HCT116 (cell line): Measurements from ENCODE around the gene GPR62. TPM values are rescaled to one million over a fixed set of nuclear protein-coding genes. Genes with fewer than 3 reads are reported as not detected.

Source experiments
- ATAC-seq: fragments of 200-7000 bp; cut with Tn5 transposase; 2 replicates; pipeline ENCODE4 v1.9.1; 2020; ENCODE audit warnings: mild to moderate bottlenecking, moderate library complexity
- BruUV-seq: library from RNA; stranded (reverse); fragments of 400-500 nt; replicated peaks from 2 replicates; lab custom pipeline; 2021; lab: Mats Ljungman, UMichigan
- CTCF ChIA-PET: fragments of 300-600 bp; sonication (Branson Sonifier 250); formaldehyde crosslinking; loops from one replicate; lab custom pipeline; 2021; ENCODE audit warnings: antibody characterized with exemption; lab: Charles Lee
- POLR2A ChIA-PET: fragments of 300-600, 350-600 bp; sonication (Branson Sonifier 250); formaldehyde crosslinking; loops from one replicate; lab custom pipeline; 2021; ENCODE audit warnings: antibody characterized with exemption; lab: Charles Lee
- RAD21 ChIA-PET, 2 experiments: fragments of 300-600 bp; sonication (Branson Sonifier 250); formaldehyde crosslinking; loops; one replicate each; lab custom pipeline; 2023; ENCODE audit warnings: low total read pairs in 2 of 2; ENCODE audit not compliant: uncharacterized antibody in 2 of 2, unreplicated experiment in 2 of 2, low non-redundant PET in 1 of 2; lab: Charles Lee
- DNase-seq: peaks from one replicate; pipeline ENCODE4 v3.0.0-alpha.2; 2010; ENCODE audit warnings: low read depth, low spot score
- H2AFZ ChIP-seq: fragments of 200-600 bp; shearing (Covaris generic), sonication (generic); 2 replicates; pipeline ENCODE4 v1.6.1; 2017; ENCODE audit warnings: low read depth, mixed run types, mixed read lengths, antibody characterized with exemption, low read length; ENCODE audit not compliant: poor library complexity, severe bottlenecking
- H3K27ac ChIP-seq: 2 replicates; pipeline ENCODE4 v1.5.1; 2012; ENCODE audit warnings: low read depth, low read length
- H3K27me3 ChIP-seq: fragments of 200-600 bp; sonication (generic); 2 replicates; pipeline ENCODE4 v1.6.1; 2016; ENCODE audit warnings: mixed run types, low read length, mixed read lengths; ENCODE audit not compliant: insufficient read depth
- H3K36me3 ChIP-seq, 2 experiments: fragments of 200-500 bp in 1 of 2; fragments of 200-600 bp in 1 of 2; sonication (Bioruptor generic) in 1 of 2; sonication (generic) in 1 of 2; 2 replicates each; pipeline versions ENCODE4 v1.5.1 to v1.6.1; 2014 to 2016; ENCODE audit warnings: low read length in 2 of 2, inconsistent platforms in 1 of 2, mixed read lengths in 1 of 2, mixed run types in 1 of 2; ENCODE audit not compliant: insufficient read depth in 2 of 2, control insufficient read depth in 1 of 2
- H3K4me1 ChIP-seq, 2 experiments: fragments of 200-600 bp in 1 of 2; sonication (generic) in 1 of 2; 2 replicates each; pipeline versions ENCODE4 v1.5.1 to v1.6.1; 2012 to 2017; ENCODE audit warnings: low read length in 2 of 2, inconsistent platforms in 1 of 2, mild to moderate bottlenecking in 1 of 2, mixed read lengths in 1 of 2, mixed run types in 1 of 2, moderate library complexity in 1 of 2; ENCODE audit not compliant: insufficient read depth in 2 of 2, control insufficient read depth in 1 of 2
- H3K4me2 ChIP-seq: fragments of 200-600 bp; sonication (generic); 2 replicates; pipeline ENCODE4 v1.6.1; 2017; ENCODE audit warnings: mixed run types, low read length, mixed read lengths
- H3K4me3 ChIP-seq, 2 experiments: fragments of 200-600 bp in 1 of 2; sonication (generic) in 1 of 2; replicated peaks in 1 of 2; 2 replicates each; pipeline ENCODE4 v1.5.1; 2011 to 2016; ENCODE audit warnings: low read length in 2 of 2, control low read depth in 1 of 2, low read depth in 1 of 2, mild to moderate bottlenecking in 1 of 2, mixed read lengths in 1 of 2, mixed run types in 1 of 2
- H3K79me2 ChIP-seq: fragments of 200-600 bp; sonication (generic); 2 replicates; pipeline ENCODE4 v1.6.1; 2017; ENCODE audit warnings: mild to moderate bottlenecking, mixed run types, low read length, moderate library complexity, mixed read lengths; ENCODE audit not compliant: insufficient read depth
- H3K9ac ChIP-seq: fragments of 200-600 bp; sonication (generic); 2 replicates; pipeline ENCODE4 v1.6.1; 2016; ENCODE audit warnings: low read length, mixed read lengths
- H3K9me2 ChIP-seq: fragments of 200-600 bp; sonication (generic), shearing (Covaris generic); 2 replicates; pipeline ENCODE4 v1.6.1; 2017; ENCODE audit warnings: mixed run types, mild to moderate bottlenecking, moderate library complexity; ENCODE audit not compliant: insufficient read depth
- H3K9me3 ChIP-seq, 2 experiments: fragments of 200-500 bp in 1 of 2; fragments of 200-600 bp in 1 of 2; sonication (Bioruptor generic) in 1 of 2; sonication (generic) in 1 of 2; 2 replicates each; pipeline ENCODE4 v1.6.1; 2014 to 2017; ENCODE audit warnings: low read length in 2 of 2, mixed read lengths in 2 of 2, inconsistent platforms in 1 of 2, low read depth in 1 of 2, mild to moderate bottlenecking in 1 of 2, mixed run types in 1 of 2, moderate library complexity in 1 of 2; ENCODE audit not compliant: control insufficient read depth in 1 of 2, insufficient read depth in 1 of 2
- H4K20me1 ChIP-seq: fragments of 200-600 bp; sonication (generic), shearing (Covaris generic); 2 replicates; pipeline ENCODE4 v1.6.1; 2017; ENCODE audit warnings: mixed run types, mild to moderate bottlenecking, moderate library complexity; ENCODE audit not compliant: insufficient read depth
- CBX3 ChIP-seq: IDR thresholded peaks from 2 replicates; pipeline ENCODE4 v1.6.1; 2012; ENCODE audit warnings: low read depth
- CEBPB ChIP-seq: IDR thresholded peaks from 2 replicates; pipeline ENCODE4 v1.6.1; 2012; ENCODE audit warnings: low read depth
- EGR1 ChIP-seq: IDR thresholded peaks from 2 replicates; pipeline ENCODE4 v1.6.1; 2012; ENCODE audit warnings: low read depth
- ELF1 ChIP-seq: IDR thresholded peaks from 2 replicates; pipeline ENCODE4 v1.6.1; 2012; ENCODE audit warnings: low read depth, borderline replicate concordance
- EZH2 ChIP-seq: fragments of 200-600 bp; sonication (generic); IDR thresholded peaks from 2 replicates; pipeline ENCODE4 v1.6.1; 2017; ENCODE audit warnings: antibody characterized with exemption, mixed run types
- EZH2phosphoT487 ChIP-seq: fragments of 200-600 bp; IDR thresholded peaks from 2 replicates; pipeline ENCODE4 v1.6.1; 2018; ENCODE audit warnings: antibody characterized with exemption, borderline replicate concordance
- FOSL1 ChIP-seq: IDR thresholded peaks from 2 replicates; pipeline ENCODE4 v1.6.1; 2012; ENCODE audit warnings: low read depth
- JUND ChIP-seq: IDR thresholded peaks from 2 replicates; pipeline ENCODE4 v1.6.1; 2012
- POLR2A ChIP-seq: IDR thresholded peaks from 2 replicates; pipeline ENCODE4 v1.7.0; 2011; ENCODE audit warnings: borderline replicate concordance; ENCODE audit not compliant: insufficient read depth, insufficient read length; ENCODE audit errors: extremely low read depth
- RAD21 ChIP-seq: IDR thresholded peaks from 2 replicates; pipeline ENCODE4 v1.6.1; 2012; ENCODE audit warnings: low read depth, mild to moderate bottlenecking
- SIN3A ChIP-seq: IDR thresholded peaks from 2 replicates; pipeline ENCODE4 v1.6.1; 2012; ENCODE audit warnings: low read depth
- SP1 ChIP-seq: IDR thresholded peaks from 2 replicates; pipeline ENCODE4 v1.6.1; 2012; ENCODE audit warnings: low read depth
- SRF ChIP-seq: IDR thresholded peaks from 2 replicates; pipeline ENCODE4 v1.6.1; 2012; ENCODE audit warnings: low read depth
- ZFX ChIP-seq: fragments of 450-650 bp; IDR thresholded peaks from 2 replicates; pipeline ENCODE4 v1.6.1; 2017
- ZNF274 ChIP-seq: fragments of 200-500 bp; sonication (Bioruptor generic); IDR thresholded peaks from 2 replicates; pipeline ENCODE4 v1.6.1; 2014; ENCODE audit warnings: mild to moderate bottlenecking, low read depth, low read length, inconsistent platforms
- intact Hi-C: fragments of 100-400 bp; cut with micrococcal nuclease; formaldehyde crosslinking; loops from 2 replicates; pipeline ENCODE4 v1.10.0; 2022
- total RNA-seq: library from RNA; stranded (reverse); gene quantifications from one replicate; pipeline ENCODE4 v1.2.1, GENCODE V29; 2021; ENCODE audit not compliant: unreplicated experiment
- TF ChIP-seq, protein P1 (sequence below): IDR thresholded peaks from 2 replicates; pipeline ENCODE4 v1.6.1; 2012
- TF ChIP-seq, protein P2 (sequence below): IDR thresholded peaks from 2 replicates; pipeline ENCODE4 v1.6.1; 2011; ENCODE audit warnings: mild to moderate bottlenecking, low read length, moderate library complexity; ENCODE audit not compliant: insufficient replicate concordance; ENCODE audit errors: extremely low read depth
- TF ChIP-seq, protein P3 (sequence below), 3 experiments: fragments of 200-600 bp in 1 of 3; sonication (generic) in 1 of 3; IDR thresholded peaks in 2 of 3; conservative IDR thresholded peaks in 1 of 3; 2 replicates each; pipeline ENCODE4 v1.5.1; 2012 to 2017; ENCODE audit warnings: low read depth in 2 of 3, low read length in 2 of 3, antibody characterized with exemption in 1 of 3, borderline replicate concordance in 1 of 3, control low read depth in 1 of 3, mild to moderate bottlenecking in 1 of 3, mixed read lengths in 1 of 3, mixed run types in 1 of 3, moderate library complexity in 1 of 3; ENCODE audit not compliant: insufficient read depth in 1 of 3

GPR62 gene
- total RNA-seq, 1 experiment from 2014 or later, result not detected

DNA sequence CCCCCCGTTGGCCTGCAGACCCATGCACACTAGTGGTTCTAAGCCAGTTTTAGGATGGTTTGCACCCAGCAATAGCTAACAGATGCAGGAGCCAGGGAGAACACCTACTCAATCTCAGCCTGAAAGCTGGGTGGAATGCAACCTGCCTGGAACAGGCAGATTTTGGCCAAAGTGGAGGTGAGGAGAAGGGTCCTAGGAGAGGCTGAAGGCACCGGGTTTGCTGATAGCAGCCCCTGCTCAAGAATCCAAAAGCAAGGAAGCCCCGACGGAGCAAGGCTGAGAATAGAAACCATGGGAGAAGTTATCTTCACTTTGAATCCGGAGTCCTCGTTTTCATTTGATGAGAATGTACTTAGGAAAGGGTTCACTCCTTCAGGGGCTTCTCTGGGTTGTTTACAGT lies 23.4 kb upstream of the GPR62 start:
- POLR2A ChIA-PET, result interaction anchor here (0.7 to 1.8 kb wide), 2 partner anchors 10 to 50 kb away, joined by 3 to 4 read pairs; partner anchors contain the start of gene RRP9
- no peaks in the 10 kb centered on the region for H3K9me3 ChIP-seq
- H3K36me3 ChIP-seq, result peaks cover 21 to 39% of the 10 kb centered on the region in 2 experiments; a peak in 3 of 4 replicates
- no peaks in the 10 kb centered on the region for H3K4me1 ChIP-seq
- peaks cover 4% of the 10 kb centered on the region; the same call in 1 of the 2 replicates for H3K79me2 ChIP-seq
- intact Hi-C loops, result no loop called here
- ATAC-seq, result no peak
- no peaks in the 10 kb centered on the region for H4K20me1 ChIP-seq
- no peak overlapping the region for H3K9ac ChIP-seq
- no peak overlapping the region for H3K4me2 ChIP-seq
- CTCF ChIA-PET, result interaction anchor here (1.1 kb wide), 1 partner anchor 10 kb away, joined by 6 read pairs; the partner anchor contains the start of gene RRP9
- H2AFZ ChIP-seq, result no peak overlapping the region
- no peaks in the 10 kb centered on the region for H3K9me2 ChIP-seq
- BruUV-seq, result no TSS peak
- TF ChIP-seq CBX3, result no peak
- no peak for TF ChIP-seq ZNF274
- no peak for TF ChIP-seq ELF1
- TF ChIP-seq, protein P1, sequence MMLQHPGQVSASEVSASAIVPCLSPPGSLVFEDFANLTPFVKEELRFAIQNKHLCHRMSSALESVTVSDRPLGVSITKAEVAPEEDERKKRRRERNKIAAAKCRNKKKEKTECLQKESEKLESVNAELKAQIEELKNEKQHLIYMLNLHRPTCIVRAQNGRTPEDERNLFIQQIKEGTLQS, result no peak
- TF ChIP-seq POLR2A, result no peak
- TF ChIP-seq, protein P2, sequence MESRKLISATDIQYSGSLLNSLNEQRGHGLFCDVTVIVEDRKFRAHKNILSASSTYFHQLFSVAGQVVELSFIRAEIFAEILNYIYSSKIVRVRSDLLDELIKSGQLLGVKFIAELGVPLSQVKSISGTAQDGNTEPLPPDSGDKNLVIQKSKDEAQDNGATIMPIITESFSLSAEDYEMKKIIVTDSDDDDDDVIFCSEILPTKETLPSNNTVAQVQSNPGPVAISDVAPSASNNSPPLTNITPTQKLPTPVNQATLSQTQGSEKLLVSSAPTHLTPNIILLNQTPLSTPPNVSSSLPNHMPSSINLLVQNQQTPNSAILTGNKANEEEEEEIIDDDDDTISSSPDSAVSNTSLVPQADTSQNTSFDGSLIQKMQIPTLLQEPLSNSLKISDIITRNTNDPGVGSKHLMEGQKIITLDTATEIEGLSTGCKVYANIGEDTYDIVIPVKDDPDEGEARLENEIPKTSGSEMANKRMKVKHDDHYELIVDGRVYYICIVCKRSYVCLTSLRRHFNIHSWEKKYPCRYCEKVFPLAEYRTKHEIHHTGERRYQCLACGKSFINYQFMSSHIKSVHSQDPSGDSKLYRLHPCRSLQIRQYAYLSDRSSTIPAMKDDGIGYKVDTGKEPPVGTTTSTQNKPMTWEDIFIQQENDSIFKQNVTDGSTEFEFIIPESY, result no peak
- TF ChIP-seq, protein P3, sequence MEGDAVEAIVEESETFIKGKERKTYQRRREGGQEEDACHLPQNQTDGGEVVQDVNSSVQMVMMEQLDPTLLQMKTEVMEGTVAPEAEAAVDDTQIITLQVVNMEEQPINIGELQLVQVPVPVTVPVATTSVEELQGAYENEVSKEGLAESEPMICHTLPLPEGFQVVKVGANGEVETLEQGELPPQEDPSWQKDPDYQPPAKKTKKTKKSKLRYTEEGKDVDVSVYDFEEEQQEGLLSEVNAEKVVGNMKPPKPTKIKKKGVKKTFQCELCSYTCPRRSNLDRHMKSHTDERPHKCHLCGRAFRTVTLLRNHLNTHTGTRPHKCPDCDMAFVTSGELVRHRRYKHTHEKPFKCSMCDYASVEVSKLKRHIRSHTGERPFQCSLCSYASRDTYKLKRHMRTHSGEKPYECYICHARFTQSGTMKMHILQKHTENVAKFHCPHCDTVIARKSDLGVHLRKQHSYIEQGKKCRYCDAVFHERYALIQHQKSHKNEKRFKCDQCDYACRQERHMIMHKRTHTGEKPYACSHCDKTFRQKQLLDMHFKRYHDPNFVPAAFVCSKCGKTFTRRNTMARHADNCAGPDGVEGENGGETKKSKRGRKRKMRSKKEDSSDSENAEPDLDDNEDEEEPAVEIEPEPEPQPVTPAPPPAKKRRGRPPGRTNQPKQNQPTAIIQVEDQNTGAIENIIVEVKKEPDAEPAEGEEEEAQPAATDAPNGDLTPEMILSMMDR (IDR thresholded peaks at IDR 0.05 in 2 of 3, conservative IDR thresholded peaks at IDR 0.05 in 1 of 3; ENCODE audit: borderline replicate concordance in 1 of 3, insufficient read depth in 1 of 3, low read depth in 2 of 3, low read length in 2 of 3), result no peak
- no peak for TF ChIP-seq RAD21
- TF ChIP-seq JUND, result no peak
- TF ChIP-seq SIN3A, result no peak
- no peak for TF ChIP-seq CEBPB
- TF ChIP-seq SRF, result no peak
- no peak for TF ChIP-seq ZFX
- TF ChIP-seq EZH2, result no peak
- no peak for TF ChIP-seq FOSL1
- TF ChIP-seq EGR1, result no peak
- TF ChIP-seq SP1, result no peak
- TF ChIP-seq EZH2phosphoT487, result no peak
- no peak overlapping the region for H3K4me3 ChIP-seq
- H3K27me3 ChIP-seq, result no peaks in the 10 kb centered on the region
- RAD21 ChIA-PET, result no interaction called here
- no peak overlapping the region for H3K27ac ChIP-seq
- no peak for DNase-seq
